Activated naive CD8-positive, alpha-beta T cell treated with anti-CD3 and anti-CD28 coated beads, Interleukin-2, amount 10 ng/mL, durations not matched to agents 7 days and 5 days (primary cell): Measurements from ENCODE around the gene NOL3. TPM values are rescaled to one million over a fixed set of nuclear protein-coding genes. Genes with fewer than 3 reads are reported as not detected.
A peak's percentile ranks its signal among the peaks of the same experiment; 100 is the strongest.

Experiments used
- ATAC-seq: fragments of 150-1000 bp; cut with Tn5 transposase; one replicate; pipeline ENCODE4 v1.10.0; 2021; ENCODE audit warnings: low read depth, moderate library complexity
- POLR2A ChIA-PET: fragments of 350-600 bp; sonication (Branson Sonifier 250); formaldehyde crosslinking; loops from one replicate; lab custom pipeline; 2021; ENCODE audit warnings: antibody characterized with exemption; lab: Charles Lee
- DNase-seq: peaks from one replicate; pipeline ENCODE4 v3.0.0; 2021
- H3K27ac Mint-ChIP-seq: one replicate; pipeline ENCODE4 v1.8.0; 2022; ENCODE audit warnings: mild to moderate bottlenecking, mixed read lengths
- H3K27me3 Mint-ChIP-seq: one replicate; pipeline ENCODE4 v1.8.0; 2022; ENCODE audit warnings: mild to moderate bottlenecking, moderate library complexity, mixed read lengths
- H3K36me3 Mint-ChIP-seq: one replicate; pipeline ENCODE4 v1.8.0; 2021; ENCODE audit warnings: mild to moderate bottlenecking, mixed read lengths
- H3K4me1 Mint-ChIP-seq: one replicate; pipeline ENCODE4 v1.8.0; 2021; ENCODE audit warnings: mixed read lengths
- H3K4me3 Mint-ChIP-seq: one replicate; pipeline ENCODE4 v1.8.0; 2022; ENCODE audit warnings: mild to moderate bottlenecking, moderate library complexity, mixed read lengths
- H3K9me3 Mint-ChIP-seq: one replicate; pipeline ENCODE4 v1.8.0; 2021; ENCODE audit warnings: mixed read lengths
- total RNA-seq, 2 experiments: library from RNA; stranded (reverse); gene quantifications; one replicate each; pipeline ENCODE4 v1.2.3, GENCODE V29; 2021

NOL3 gene
- total RNA-seq, 2 experiments from 2014 or later: 17.7 to 18.6 TPM

GRCh38 chr16:67157892-67158635 is 12.3 kb upstream of the NOL3 start:
- peaks cover 20% of the 10 kb centered on the region for H3K36me3 Mint-ChIP-seq
- POLR2A ChIA-PET: interaction anchor here (0.6 to 4.2 kb wide), 14 partner anchors 7 to 636 kb away, joined by 3 to 28 read pairs (median 4); partner anchors contain the start of genes B3GNT9, CBFB, NOL3 and PHAF1
- no peaks in the 10 kb centered on the region for H3K9me3 Mint-ChIP-seq
- peak overlapping the region; percentile 92 for H3K27ac Mint-ChIP-seq
- H3K4me1 Mint-ChIP-seq: peaks cover 51% of the 10 kb centered on the region
- DNase-seq (no peak), ATAC-seq (no peak)
- peak overlapping the region; percentile 93 for H3K4me3 Mint-ChIP-seq
- peaks cover 14% of the 10 kb centered on the region for H3K27me3 Mint-ChIP-seq

- Mint-ChIP-seq H3K27me3 (peaks cover 18% of the 10 kb centered on the region), H3K27ac (peak overlapping the region; percentile 92), H3K4me1 (peaks cover 45% of the 10 kb centered on the region), H3K9me3 (no peaks in the 10 kb centered on the region), H3K36me3 (peaks cover 17% of the 10 kb centered on the region), H3K4me3 (peak overlapping the region; percentile 93)
- DNase-seq: peak; percentile 84
- ATAC-seq: peak; percentile 40
- POLR2A ChIA-PET: interaction anchor here (0.6 to 4.2 kb wide), 19 partner anchors 8 to 637 kb away, joined by 3 to 28 read pairs (median 5); partner anchors contain the start of genes B3GNT9, CBFB, FHOD1 and MATCAP1
Measured at GRCh38 chr16:67158637-67159600, 11.4 kb upstream of the NOL3 start.

- peaks cover 36% of the 10 kb centered on the region for H3K27me3 Mint-ChIP-seq
- DNase-seq (peak; percentile 31), ATAC-seq (no peak)
- peaks cover 13% of the 10 kb centered on the region for H3K36me3 Mint-ChIP-seq
- H3K4me1 Mint-ChIP-seq: peaks cover 40% of the 10 kb centered on the region
- peak overlapping the region; percentile 42 for H3K4me3 Mint-ChIP-seq
- H3K27ac Mint-ChIP-seq: no peak overlapping the region
- H3K9me3 Mint-ChIP-seq: no peaks in the 10 kb centered on the region
- POLR2A ChIA-PET: interaction anchor here (2.3 to 3.6 kb wide), 4 partner anchors 9 to 22 kb away, joined by 13 to 15 read pairs (median 14); partner anchors contain the start of genes B3GNT9, MATCAP1 and NOL3
Measured at GRCh38 chr16:67161595-67162058, 8.7 kb upstream of the NOL3 start.

GRCh38 chr16:67162506-67163163 is 7.7 kb upstream of the NOL3 start:
- ATAC-seq (no peak), DNase-seq (peak; percentile 28)
- POLR2A ChIA-PET: interaction anchor here (1.1 to 2.3 kb wide), 5 partner anchors 11 to 187 kb away, joined by 3 to 15 read pairs (median 4); partner anchors contain the start of genes B3GNT9 and FHOD1
- H3K36me3 Mint-ChIP-seq: peaks cover 11% of the 10 kb centered on the region
- peak overlapping the region; percentile 44 for H3K4me3 Mint-ChIP-seq
- H3K27ac Mint-ChIP-seq: no peak overlapping the region
- no peaks in the 10 kb centered on the region for H3K9me3 Mint-ChIP-seq
- H3K4me1 Mint-ChIP-seq: peaks cover 32% of the 10 kb centered on the region
- peaks cover 46% of the 10 kb centered on the region for H3K27me3 Mint-ChIP-seq

GRCh38 chr16:67163164-67163998 is 7.0 kb upstream of the NOL3 start:
- peak overlapping the region; percentile 55 for H3K4me3 Mint-ChIP-seq
- DNase-seq (peak; percentile 72), ATAC-seq (peak; percentile 4)
- peaks cover 51% of the 10 kb centered on the region for H3K27me3 Mint-ChIP-seq
- peaks cover 7% of the 10 kb centered on the region for H3K36me3 Mint-ChIP-seq
- H3K4me1 Mint-ChIP-seq: peaks cover 25% of the 10 kb centered on the region
- no peaks in the 10 kb centered on the region for H3K9me3 Mint-ChIP-seq
- peak overlapping the region; percentile 48 for H3K27ac Mint-ChIP-seq
- POLR2A ChIA-PET: interaction anchor here (0.6 to 2.3 kb wide), 6 partner anchors 10 to 188 kb away, joined by 3 to 15 read pairs (median 4); partner anchors contain the start of genes B3GNT9 and FHOD1

- H3K27me3 Mint-ChIP-seq: peaks cover 57% of the 10 kb centered on the region
Measured at GRCh38 chr16:67163999-67164558, 6.3 kb upstream of the NOL3 start.

GRCh38 chr16:67164599-67165061 is 5.7 kb upstream of the NOL3 start, which contains the start of gene HSF4:
Gene HSF4, plus strand, starts transcription at chr16:67164745. Its CDS starts 67 bp downstream, at chr16:67164812.
- H3K4me1 Mint-ChIP-seq: peaks cover 20% of the 10 kb centered on the region
- peaks cover 59% of the 10 kb centered on the region for H3K27me3 Mint-ChIP-seq
- H3K27ac Mint-ChIP-seq: peak within 1 kb of the TSS; percentile 48
- ATAC-seq: no peak
- peak within 1 kb of the TSS; percentile 55 for H3K4me3 Mint-ChIP-seq
- peaks cover 7% of the 10 kb centered on the region for H3K36me3 Mint-ChIP-seq
- peak; percentile 57 for DNase-seq
- POLR2A ChIA-PET: interaction anchor here (1.0 to 2.5 kb wide), 3 partner anchors 10 to 28 kb away, joined by 4 to 15 read pairs (median 6); partner anchors contain the start of gene E2F4
- H3K9me3 Mint-ChIP-seq: no peaks in the 10 kb centered on the region

More at GRCh38 chr16:67163999-67164558, 6.3 kb upstream of the NOL3 start:
- no peak for DNase-seq
- Mint-ChIP-seq H3K4me1 (peaks cover 20% of the 10 kb centered on the region), H3K27ac (peak overlapping the region; percentile 48), H3K4me3 (peak overlapping the region; percentile 55), H3K9me3 (no peaks in the 10 kb centered on the region), H3K36me3 (peaks cover 7% of the 10 kb centered on the region)
- ATAC-seq: no peak
- POLR2A ChIA-PET: interaction anchor here (0.6 to 2.3 kb wide), 4 partner anchors 12 to 189 kb away, joined by 4 to 15 read pairs (median 4); partner anchors contain the start of gene B3GNT9

- ATAC-seq (no peak), DNase-seq (no peak)
- Mint-ChIP-seq H3K9me3 (no peaks in the 10 kb centered on the region), H3K4me1 (peaks cover 25% of the 10 kb centered on the region), H3K36me3 (peaks cover 7% of the 10 kb centered on the region), H3K27ac (peak overlapping the region; percentile 21), H3K4me3 (peak overlapping the region; percentile 55), H3K27me3 (peaks cover 64% of the 10 kb centered on the region)
- POLR2A ChIA-PET: interaction anchor here (1.0 to 2.5 kb wide), 3 partner anchors 10 to 27 kb away, joined by 4 to 15 read pairs (median 6); partner anchors contain the start of gene E2F4
Measured at GRCh38 chr16:67165121-67166078, 4.9 kb upstream of the NOL3 start.

- DNase-seq (no peak), ATAC-seq (no peak)
- Mint-ChIP-seq H3K9me3 (no peaks in the 10 kb centered on the region), H3K4me3 (peak overlapping the region; percentile 8), H3K27ac (no peak overlapping the region), H3K27me3 (peaks cover 67% of the 10 kb centered on the region), H3K4me1 (peaks cover 27% of the 10 kb centered on the region), H3K36me3 (peaks cover 8% of the 10 kb centered on the region)
- POLR2A ChIA-PET: interaction anchor here (2.1 to 2.5 kb wide), 2 partner anchors 9 to 11 kb away, joined by 6 to 15 read pairs; no protein-coding TSS in a partner anchor
Measured at GRCh38 chr16:67166110-67166547, 4.2 kb upstream of the NOL3 start.

GRCh38 chr16:67166598-67167168 is 3.7 kb upstream of the NOL3 start:
- peaks cover 30% of the 10 kb centered on the region for H3K4me1 Mint-ChIP-seq
- DNase-seq (no peak), ATAC-seq (no peak)
- POLR2A ChIA-PET: interaction anchor here (2.1 to 2.5 kb wide), 2 partner anchors 8 to 11 kb away, joined by 6 to 15 read pairs; no protein-coding TSS in a partner anchor
- no peaks in the 10 kb centered on the region for H3K9me3 Mint-ChIP-seq
- H3K36me3 Mint-ChIP-seq: peaks cover 10% of the 10 kb centered on the region
- no peak overlapping the region for H3K27ac Mint-ChIP-seq
- H3K27me3 Mint-ChIP-seq: peaks cover 70% of the 10 kb centered on the region
- peak overlapping the region; percentile 29 for H3K4me3 Mint-ChIP-seq
